ENCODE results near the gene IFNL1. TPM values are rescaled to one million over a fixed set of nuclear protein-coding genes. Genes with fewer than 3 reads are reported as not detected.
"Not testable (repeated sequence)": the region's sequence is repeated elsewhere in the genome, so short reads cannot be mapped to it uniquely, and the experiment has no call there.

IFNL1 gene
- total RNA-seq, 4 donors from 2014 or later = not detected

DNA sequence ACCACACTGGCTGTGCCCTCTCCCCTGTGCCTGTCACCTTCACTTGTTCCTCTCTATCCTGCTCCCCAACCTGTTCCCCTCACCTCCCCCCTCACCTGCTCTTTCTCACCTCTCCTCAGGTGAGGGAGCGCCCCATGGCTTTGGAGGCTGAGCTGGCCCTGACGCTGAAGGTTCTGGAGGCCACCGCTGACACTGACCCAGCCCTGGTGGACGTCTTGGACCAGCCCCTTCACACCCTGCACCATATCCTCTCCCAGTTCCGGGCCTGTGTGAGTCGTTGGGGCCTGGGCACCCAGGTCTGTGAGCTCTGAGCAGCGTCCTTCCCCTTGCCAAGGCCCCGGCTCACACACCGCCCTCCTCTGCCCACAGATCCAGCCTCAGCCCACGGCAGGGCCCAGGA is 26.8 kb upstream of the IFNL1 start:
- H3K4me3 ChIP-seq; H3K4me1 ChIP-seq; H3K27ac ChIP-seq; DNase-seq; H3K36me3 ChIP-seq; H3K9me3 ChIP-seq; intact Hi-C loops (cut with DNase I; ENCODE audit: low total_unique reads); H3K27me3 ChIP-seq: not testable (repeated sequence)

DNA sequence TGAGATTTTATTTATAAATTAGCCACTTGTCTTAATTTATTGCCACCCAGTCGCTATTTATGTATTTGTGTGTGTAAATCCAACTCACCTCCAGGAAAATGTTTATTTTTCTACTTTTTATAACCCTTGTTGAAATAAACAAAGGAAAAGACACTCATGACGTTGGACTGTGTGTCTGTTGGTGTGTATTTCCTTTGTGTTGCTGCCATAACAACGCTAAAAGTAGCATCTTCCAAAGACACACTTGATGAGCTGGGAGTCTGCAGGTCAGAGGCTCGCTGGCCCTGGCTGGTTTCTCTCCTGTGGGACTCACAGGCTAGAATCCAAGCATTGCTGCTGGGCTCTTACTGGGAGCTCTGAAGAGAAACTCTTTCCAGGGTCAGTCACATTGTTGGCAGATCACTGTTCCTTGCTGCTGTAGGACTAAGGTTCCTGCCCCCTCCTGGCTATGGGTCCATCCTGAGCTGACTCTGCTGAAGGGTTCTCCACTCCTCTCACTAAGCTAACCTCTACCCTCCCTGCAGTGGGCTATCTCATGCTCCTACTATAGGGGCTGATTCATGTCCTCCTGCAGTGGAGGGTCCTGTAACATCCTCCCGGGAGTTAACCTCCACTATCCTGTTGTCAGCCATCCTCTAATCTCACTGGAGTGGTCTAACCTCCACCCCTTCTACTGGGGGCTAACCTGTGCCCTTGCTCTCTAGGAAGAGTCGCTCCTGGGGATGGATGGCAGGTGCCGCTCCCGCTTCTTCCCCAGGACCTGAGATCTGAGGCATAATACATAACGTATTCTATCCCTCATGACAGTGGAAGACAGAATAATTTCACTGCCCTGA is 26.0 kb upstream of the IFNL1 start:
- no peak for TF ChIP-seq POLR2A (IDR thresholded peaks at IDR 0.05)
- TF ChIP-seq, protein P1, sequence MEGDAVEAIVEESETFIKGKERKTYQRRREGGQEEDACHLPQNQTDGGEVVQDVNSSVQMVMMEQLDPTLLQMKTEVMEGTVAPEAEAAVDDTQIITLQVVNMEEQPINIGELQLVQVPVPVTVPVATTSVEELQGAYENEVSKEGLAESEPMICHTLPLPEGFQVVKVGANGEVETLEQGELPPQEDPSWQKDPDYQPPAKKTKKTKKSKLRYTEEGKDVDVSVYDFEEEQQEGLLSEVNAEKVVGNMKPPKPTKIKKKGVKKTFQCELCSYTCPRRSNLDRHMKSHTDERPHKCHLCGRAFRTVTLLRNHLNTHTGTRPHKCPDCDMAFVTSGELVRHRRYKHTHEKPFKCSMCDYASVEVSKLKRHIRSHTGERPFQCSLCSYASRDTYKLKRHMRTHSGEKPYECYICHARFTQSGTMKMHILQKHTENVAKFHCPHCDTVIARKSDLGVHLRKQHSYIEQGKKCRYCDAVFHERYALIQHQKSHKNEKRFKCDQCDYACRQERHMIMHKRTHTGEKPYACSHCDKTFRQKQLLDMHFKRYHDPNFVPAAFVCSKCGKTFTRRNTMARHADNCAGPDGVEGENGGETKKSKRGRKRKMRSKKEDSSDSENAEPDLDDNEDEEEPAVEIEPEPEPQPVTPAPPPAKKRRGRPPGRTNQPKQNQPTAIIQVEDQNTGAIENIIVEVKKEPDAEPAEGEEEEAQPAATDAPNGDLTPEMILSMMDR (IDR thresholded peaks at IDR 0.05) = no peak
- Histone ChIP-seq H3K36me3 (no peaks in the 10 kb centered on the region), H3K4me1 (no peaks in the 10 kb centered on the region), H3K4me3 (no peak overlapping the region), H3K27ac (no peak overlapping the region), H3K27me3 (no peaks in the 10 kb centered on the region), H3K9me3 (no peaks in the 10 kb centered on the region)
- no peak for DNase-seq
- intact Hi-C loops (cut with DNase I; ENCODE audit: low total_unique reads) = no loop called here

DNA sequence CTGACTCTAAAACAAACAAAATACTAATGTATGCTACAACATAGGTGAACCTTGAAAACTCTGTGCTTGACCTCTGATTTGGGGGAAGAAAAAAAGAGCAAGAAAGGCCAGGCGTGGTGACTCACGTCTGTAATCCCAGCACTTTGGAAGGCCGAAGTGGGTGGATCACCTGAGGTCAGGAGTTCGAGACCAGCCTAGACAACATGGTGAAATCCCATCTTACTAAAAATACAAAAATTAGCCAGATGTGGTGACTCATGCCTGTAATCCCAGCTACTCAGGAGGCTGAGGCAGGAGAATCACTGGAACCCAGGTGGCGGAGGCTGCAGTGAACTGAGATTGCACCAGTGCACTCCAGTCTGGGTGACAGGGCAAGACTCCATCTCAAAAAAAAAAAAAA is 22.3 kb upstream of the IFNL1 start:
- H3K36me3 ChIP-seq; DNase-seq; H3K27me3 ChIP-seq; H3K9me3 ChIP-seq; intact Hi-C loops (cut with DNase I; ENCODE audit: low total_unique reads); H3K4me3 ChIP-seq; H3K4me1 ChIP-seq; H3K27ac ChIP-seq: not testable (repeated sequence)

DNA sequence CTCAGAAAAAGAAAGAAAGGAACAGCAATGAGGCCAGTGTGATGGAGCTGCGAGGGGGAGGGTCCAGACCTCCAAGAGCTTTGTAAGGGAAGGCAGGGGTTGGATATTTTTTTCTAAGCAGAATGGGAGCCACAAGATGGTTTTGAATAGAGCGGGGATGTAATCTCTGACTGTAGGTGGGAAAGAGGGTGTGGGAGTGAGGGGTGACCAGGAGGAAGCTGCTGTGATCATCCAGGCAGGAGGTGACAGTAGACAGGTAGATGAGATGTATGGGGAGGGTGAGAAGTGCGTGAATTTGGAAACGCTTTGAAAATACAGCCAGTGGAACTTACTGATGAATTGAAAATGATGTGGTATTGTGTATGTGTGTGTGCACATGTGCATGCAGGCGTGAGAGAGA is 20.6 kb upstream of the IFNL1 start:
- intact Hi-C loops (cut with DNase I; ENCODE audit: low total_unique reads) = no loop called here
- DNase-seq = no peak

DNA sequence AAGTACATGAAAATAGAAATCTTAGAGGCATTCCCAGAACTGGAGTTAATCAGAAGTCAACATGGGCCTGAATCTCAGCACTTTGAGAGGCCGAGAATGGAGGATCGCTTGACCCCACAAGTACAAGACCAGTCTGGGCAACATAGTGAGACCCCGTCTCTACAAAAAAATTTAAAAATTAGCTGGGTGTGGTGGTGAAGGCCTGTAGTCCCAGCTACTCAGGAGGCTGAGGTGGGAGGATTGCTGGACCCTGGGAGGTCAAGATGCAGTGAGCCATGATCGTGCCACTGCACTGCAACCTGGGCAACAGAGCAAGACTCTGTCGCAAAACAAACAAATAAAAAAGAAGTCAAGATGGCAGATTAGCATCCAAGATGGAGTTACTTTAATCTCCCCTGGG is 19.5 kb upstream of the IFNL1 start:
- no peak overlapping the region for H3K27ac ChIP-seq
- H3K36me3 ChIP-seq = no peaks in the 10 kb centered on the region
- no peaks in the 10 kb centered on the region for H3K27me3 ChIP-seq
- TF ChIP-seq, protein P1 (IDR thresholded peaks at IDR 0.05) = no peak
- H3K9me3 ChIP-seq = no peaks in the 10 kb centered on the region
- no peak for DNase-seq
- intact Hi-C loops (cut with DNase I; ENCODE audit: low total_unique reads) = no loop called here
- H3K4me3 ChIP-seq = no peak overlapping the region
- no peaks in the 10 kb centered on the region for H3K4me1 ChIP-seq

More for the DNA sequence above, 20.6 kb upstream of the IFNL1 start:
- Histone ChIP-seq H3K27ac (no peak overlapping the region), H3K27me3 (no peaks in the 10 kb centered on the region), H3K36me3 (no peaks in the 10 kb centered on the region), H3K4me1 (no peaks in the 10 kb centered on the region), H3K4me3 (no peak overlapping the region), H3K9me3 (no peaks in the 10 kb centered on the region)
- TF ChIP-seq, protein P1 (IDR thresholded peaks at IDR 0.05) = no peak
- TF ChIP-seq POLR2A (IDR thresholded peaks at IDR 0.05) = no peak

DNA sequence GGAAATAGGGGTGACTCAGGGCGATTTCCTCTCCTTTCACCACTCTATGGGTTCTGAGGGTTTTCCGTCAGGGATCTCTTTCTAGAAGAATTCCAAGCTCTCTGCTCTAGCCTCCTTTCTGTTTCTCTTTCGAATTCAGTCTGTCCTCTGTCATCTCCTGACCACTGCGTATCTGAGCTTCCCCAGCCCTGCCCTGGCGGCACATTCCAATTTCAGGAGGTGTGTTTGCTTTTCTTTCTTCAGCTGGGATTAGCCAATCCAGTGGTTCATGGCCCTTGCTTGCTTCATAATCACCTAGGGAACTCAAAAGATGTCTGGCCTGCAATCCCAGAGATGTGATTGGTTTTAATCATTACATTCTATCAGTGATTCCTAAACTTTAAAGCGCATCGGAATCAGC is 18.6 kb upstream of the IFNL1 start:
- no peaks in the 10 kb centered on the region for H3K4me1 ChIP-seq
- no peak overlapping the region for H3K4me3 ChIP-seq
- no peak for DNase-seq
- TF ChIP-seq POLR2A (IDR thresholded peaks at IDR 0.05) = no peak
- TF ChIP-seq, protein P1 (IDR thresholded peaks at IDR 0.05) = no peak
- no peak overlapping the region for H3K27ac ChIP-seq
- intact Hi-C loops (cut with DNase I; ENCODE audit: low total_unique reads) = no loop called here
- H3K9me3 ChIP-seq = no peaks in the 10 kb centered on the region
- no peaks in the 10 kb centered on the region for H3K27me3 ChIP-seq
- no peaks in the 10 kb centered on the region for H3K36me3 ChIP-seq

Measured in uterus (tissue), 4 donors.